Fibroblast of upper back skin (primary cell): ENCODE measurements around the gene DACT2.

Source experiments
- DNase-seq: peaks from one replicate; pipeline ENCODE4 v3.0.0-alpha.2; 2013

DACT2 gene

DNA sequence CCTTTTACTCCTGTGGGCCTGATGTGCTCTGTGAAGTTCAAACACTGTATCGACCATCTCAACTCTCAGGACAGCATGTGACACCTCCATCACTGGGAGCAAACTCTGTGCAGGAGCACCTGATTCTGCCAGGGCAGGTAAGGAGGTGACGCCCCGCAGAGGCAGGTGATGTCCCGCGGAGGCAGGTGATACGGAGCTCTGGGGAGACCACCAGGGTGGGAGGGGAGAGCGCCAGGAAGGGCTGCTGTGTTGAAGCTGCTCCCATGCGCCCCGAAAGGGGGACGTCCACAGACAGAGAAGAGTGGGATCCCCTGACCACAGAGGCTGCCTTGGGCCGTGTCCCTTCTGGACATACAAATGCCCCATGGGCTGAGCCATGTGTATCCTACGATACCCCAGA, 58.3 kb downstream of the DACT2 start:
- no peak for DNase-seq

DNA sequence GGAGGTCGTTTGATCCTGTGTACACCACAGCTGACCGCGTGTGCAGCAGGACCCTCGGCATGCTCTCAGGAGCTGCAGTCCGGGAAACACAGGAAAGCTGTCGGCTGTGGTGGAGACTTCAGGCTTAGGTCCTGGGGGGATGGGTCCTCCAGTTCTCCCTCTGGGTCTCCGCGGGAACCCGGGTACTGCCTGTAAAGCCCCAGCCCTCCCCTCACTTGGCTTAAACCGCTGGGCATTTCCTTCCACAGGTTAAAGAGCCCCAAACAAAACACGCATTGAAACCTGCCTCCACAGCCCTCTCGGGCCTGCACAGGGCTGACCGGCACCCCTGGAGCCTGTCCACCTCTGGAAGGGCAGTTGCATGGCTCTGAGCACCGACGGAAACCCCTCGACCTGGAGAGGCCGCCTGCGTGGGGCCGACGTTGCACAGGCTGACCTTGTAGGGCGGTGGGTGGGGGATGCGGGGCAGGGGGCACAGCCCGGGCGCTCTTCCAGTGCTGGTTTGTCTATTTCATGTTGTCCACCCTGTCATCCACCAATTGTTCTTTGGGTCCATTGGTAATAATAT, 59.1 kb downstream of the DACT2 start:
- DNase-seq: no peak

DNA sequence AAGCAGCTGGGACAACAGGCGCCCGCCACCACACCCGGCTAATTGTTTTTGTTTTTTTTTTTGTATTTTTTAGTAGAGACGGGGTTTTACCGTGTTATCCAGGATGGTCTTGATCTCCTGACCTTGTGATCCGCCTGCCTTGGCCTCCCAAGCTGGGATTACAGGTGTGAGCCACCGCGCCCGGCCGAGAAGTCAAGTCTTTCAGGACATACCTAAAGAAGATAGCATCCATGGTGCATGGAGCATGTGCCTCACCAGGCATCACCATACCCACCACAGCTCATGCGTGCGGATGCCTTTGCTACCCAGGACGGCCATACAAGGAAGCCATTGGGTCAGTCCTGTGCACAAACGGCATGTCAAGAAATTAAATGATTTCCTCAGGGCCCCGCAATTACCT, 60.8 kb downstream of the DACT2 start:
- DNase-seq: no peak

DNA sequence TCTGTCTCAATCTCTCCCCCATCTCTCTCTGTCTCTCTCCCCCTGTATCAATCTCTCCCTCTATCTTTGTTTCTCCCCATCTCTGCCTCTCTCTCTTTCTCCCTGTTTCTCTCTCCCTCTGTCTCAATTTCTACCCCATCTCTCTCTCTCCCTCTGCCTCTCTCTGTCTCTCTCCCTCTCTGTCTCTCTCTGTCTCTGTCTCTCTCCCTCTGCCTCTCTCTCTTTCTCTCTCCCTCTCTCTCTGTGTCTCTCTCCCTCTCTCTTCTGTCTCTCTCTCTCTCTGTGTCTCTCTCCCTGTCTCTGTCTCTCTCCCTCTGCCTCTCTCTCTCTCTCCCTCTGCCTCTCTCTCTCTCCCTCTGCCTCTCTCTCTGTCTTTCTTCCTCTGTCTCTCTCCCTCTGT, 62.6 kb downstream of the DACT2 start:
- no peak for DNase-seq
